RWPE1 (cell line): ENCODE data around the gene NYAP2.
A peak's percentile ranks its signal among the peaks of the same experiment; 100 is the strongest.

ENCODE experiments used
- CTCF ChIA-PET: fragments of 350-600 bp; sonication (Branson Sonifier 250); formaldehyde crosslinking; extraction: SDS; loops from one replicate; lab custom pipeline; 2021; lab: Yijun Ruan, JAX
- POLR2A ChIA-PET: fragments of 400-600 bp; formaldehyde crosslinking; extraction: SDS; loops from one replicate; lab custom pipeline; 2020; ENCODE audit warnings: antibody characterized with exemption; ENCODE audit not compliant: low non-redundant PET; lab: Yijun Ruan, JAX
- DNase-seq: peaks from one replicate; pipeline ENCODE4 v3.0.0; 2012; ENCODE audit warnings: low spot score
- H3K27ac ChIP-seq: fragments of 450-650 bp; 2 replicates; pipeline ENCODE4 v1.5.1; 2017
- CTCF ChIP-seq: fragments of 450-650 bp; conservative IDR thresholded peaks from 2 replicates; pipeline ENCODE4 v1.5.1; 2017; ENCODE audit warnings: low read depth, mild to moderate bottlenecking

Gene NYAP2

GRCh38 chr2:225378984-225379383 is 20.5 kb upstream of the NYAP2 start:
- TF ChIP-seq CTCF, result no peak
- ChIA-PET CTCF (no interaction called here), POLR2A (no interaction called here)
- DNase-seq, result no peak
- no peak overlapping the region for H3K27ac ChIP-seq

GRCh38 chr2:225379856-225380255 is 19.7 kb upstream of the NYAP2 start:
- ChIA-PET POLR2A (no interaction called here), CTCF (no interaction called here)
- TF ChIP-seq CTCF, result no peak
- DNase-seq, result no peak
- H3K27ac ChIP-seq, result no peak overlapping the region

GRCh38 chr2:225381609-225382008 is 17.9 kb upstream of the NYAP2 start:
- DNase-seq, result no peak
- no peak for TF ChIP-seq CTCF
- POLR2A ChIA-PET, result no interaction called here
- CTCF ChIA-PET, result no interaction called here
- no peak overlapping the region for H3K27ac ChIP-seq

GRCh38 chr2:225398372-225398771 is 1.1 kb upstream of the NYAP2 start:
- DNase-seq, result no peak
- H3K27ac ChIP-seq, result no peak overlapping the region
- no peak for TF ChIP-seq CTCF
- POLR2A ChIA-PET, result no interaction called here
- CTCF ChIA-PET, result no interaction called here

GRCh38 chr2:225400060-225400511 is 576 bp downstream of the NYAP2 start:
- POLR2A ChIA-PET, result no interaction called here
- CTCF ChIA-PET, result no interaction called here
- no peak overlapping the region for H3K27ac ChIP-seq
- no peak for TF ChIP-seq CTCF
- peak; percentile 20 for DNase-seq

- CTCF ChIA-PET, result no interaction called here
- H3K27ac ChIP-seq, result no peak overlapping the region
- POLR2A ChIA-PET, result no interaction called here
- DNase-seq, result no peak
- TF ChIP-seq CTCF, result no peak
Measured at GRCh38 chr2:225400546-225401400, 1.3 kb downstream of the NYAP2 start.
